Karpas-422 (cell line): ENCODE results near the gene IL11RA. TPM values are rescaled to one million over a fixed set of nuclear protein-coding genes. Genes with fewer than 3 reads are reported as not detected.

ENCODE experiments used
- DNase-seq: peaks from one replicate; pipeline ENCODE4 v3.0.0-alpha.2; 2015
- H2AFZ ChIP-seq: fragments of 200-600 bp; sonication (generic); 2 replicates; pipeline ENCODE4 v1.6.1; 2014; ENCODE audit warnings: antibody characterized with exemption, low read length, mixed read lengths
- H3K27ac ChIP-seq: fragments of 200-600 bp; sonication (generic); 2 replicates; pipeline ENCODE4 v1.5.1; 2014; ENCODE audit warnings: mild to moderate bottlenecking, low read length, moderate library complexity
- H3K27me3 ChIP-seq: fragments of 200-600 bp; sonication (generic); 2 replicates; pipeline ENCODE4 v1.6.1; 2014; ENCODE audit warnings: low read length, mixed read lengths
- H3K36me3 ChIP-seq: fragments of 200-600 bp; sonication (generic); 2 replicates; pipeline ENCODE4 v1.6.1; 2014; ENCODE audit warnings: low read length, mixed read lengths; ENCODE audit not compliant: insufficient read depth
- H3K4me1 ChIP-seq: fragments of 200-600 bp; sonication (generic); 2 replicates; pipeline ENCODE4 v1.6.1; 2014; ENCODE audit warnings: mild to moderate bottlenecking, low read length, mixed read lengths
- H3K4me2 ChIP-seq: fragments of 200-600 bp; sonication (generic); 2 replicates; pipeline ENCODE4 v1.6.1; 2014; ENCODE audit warnings: low read length, low read depth, mild to moderate bottlenecking; ENCODE audit not compliant: poor library complexity, severe bottlenecking
- H3K4me3 ChIP-seq: fragments of 200-600 bp; sonication (generic); 2 replicates; pipeline ENCODE4 v1.5.1; 2014; ENCODE audit warnings: mild to moderate bottlenecking, antibody characterized with exemption, low read length, mixed read lengths
- H3K79me2 ChIP-seq: fragments of 200-600 bp; sonication (generic); 2 replicates; pipeline ENCODE4 v1.6.1; 2014; ENCODE audit warnings: mild to moderate bottlenecking, low read length, mixed read lengths
- H3K9ac ChIP-seq: fragments of 200-600 bp; sonication (generic); 2 replicates; pipeline ENCODE4 v1.6.0; 2014; ENCODE audit warnings: low read length
- H3K9me2 ChIP-seq: fragments of 200-600 bp; sonication (generic), shearing (Covaris generic); replicated peaks from 2 replicates; pipeline ENCODE4 v1.6.0; 2014; ENCODE audit warnings: mild to moderate bottlenecking, low read length, moderate library complexity; ENCODE audit not compliant: insufficient read depth
- H3K9me3 ChIP-seq: fragments of 300-700, 200-600 bp; sonication (generic); 2 replicates; pipeline ENCODE4 v1.6.1; 2014; ENCODE audit warnings: low read length, mixed read lengths
- H4K20me1 ChIP-seq: fragments of 200-600 bp; sonication (generic); 2 replicates; pipeline ENCODE4 v1.6.1; 2014; ENCODE audit warnings: mild to moderate bottlenecking, antibody characterized with exemption, low read length, low read depth; ENCODE audit not compliant: insufficient read depth
- total RNA-seq: library from RNA; depleted of rRNA; stranded (reverse); fragments of >200 nt; shearing (Covaris generic); gene quantifications from 2 replicates; pipeline ENCODE4 v1.2.3, GENCODE V29; 2014; ENCODE audit warnings: low replicate concordance

The IL11RA gene
- total RNA-seq, 1 experiment from 2014 or later, result 15.1 TPM

DNA sequence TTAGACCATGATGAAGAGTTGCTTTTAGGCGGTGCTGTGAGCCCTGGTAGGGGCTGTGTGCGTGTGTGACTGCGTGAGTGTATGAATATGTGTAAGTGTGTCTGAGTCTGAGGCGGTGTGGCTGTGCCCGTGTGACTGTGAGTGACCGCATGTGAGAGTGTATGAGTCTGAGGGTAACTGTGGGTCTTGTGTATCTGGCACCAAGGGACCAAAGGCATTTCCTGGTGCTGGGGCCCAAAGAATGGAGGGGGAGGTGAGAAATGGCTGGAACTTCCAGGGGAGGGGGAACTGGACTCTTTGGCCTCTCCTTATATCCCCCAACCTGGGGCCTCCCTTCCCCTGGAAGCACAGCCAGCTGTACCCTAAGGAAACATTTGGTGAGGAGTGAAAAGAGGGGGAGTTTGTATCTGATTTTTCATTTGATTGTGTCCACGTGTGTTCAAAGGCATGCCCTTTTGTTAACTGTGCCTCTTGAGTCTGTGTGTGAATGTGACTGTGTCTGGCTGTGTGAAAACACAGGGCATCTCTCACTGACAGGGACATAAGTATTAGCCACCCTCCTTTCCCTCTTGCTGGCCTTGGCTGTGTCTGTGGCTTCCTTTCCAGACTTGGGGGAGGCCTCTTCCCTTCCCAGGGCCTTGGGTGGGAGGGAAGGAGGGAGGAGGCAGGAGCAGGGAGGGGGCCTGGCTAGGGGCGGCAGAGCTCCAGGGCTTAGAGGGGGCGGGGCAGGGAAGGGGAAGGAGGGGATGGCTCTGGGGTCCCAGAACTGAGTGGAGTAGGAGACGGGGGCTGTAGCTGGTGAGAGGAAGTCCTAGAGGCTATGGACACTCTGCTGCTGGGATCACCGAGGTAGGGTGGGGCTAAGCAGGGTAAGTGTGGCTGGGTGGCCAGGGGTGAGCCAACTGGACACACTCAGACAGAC lies 1.4 kb downstream of the IL11RA start:
- Histone ChIP-seq H3K4me1 (no peaks in the 10 kb centered on the region), H3K79me2 (no peaks in the 10 kb centered on the region), H3K27ac (no peak overlapping the region), H3K4me2 (no peak overlapping the region), H3K4me3 (no peak overlapping the region), H3K9me3 (no peaks in the 10 kb centered on the region), H2AFZ (no peak overlapping the region), H3K27me3 (no peaks in the 10 kb centered on the region), H3K9me2 (no peaks in the 10 kb centered on the region), H3K9ac (no peak overlapping the region), H3K36me3 (peaks cover 5% of the 10 kb centered on the region; the same call in 1 of the 2 replicates), H4K20me1 (no peaks in the 10 kb centered on the region)
- no peak for DNase-seq

DNA sequence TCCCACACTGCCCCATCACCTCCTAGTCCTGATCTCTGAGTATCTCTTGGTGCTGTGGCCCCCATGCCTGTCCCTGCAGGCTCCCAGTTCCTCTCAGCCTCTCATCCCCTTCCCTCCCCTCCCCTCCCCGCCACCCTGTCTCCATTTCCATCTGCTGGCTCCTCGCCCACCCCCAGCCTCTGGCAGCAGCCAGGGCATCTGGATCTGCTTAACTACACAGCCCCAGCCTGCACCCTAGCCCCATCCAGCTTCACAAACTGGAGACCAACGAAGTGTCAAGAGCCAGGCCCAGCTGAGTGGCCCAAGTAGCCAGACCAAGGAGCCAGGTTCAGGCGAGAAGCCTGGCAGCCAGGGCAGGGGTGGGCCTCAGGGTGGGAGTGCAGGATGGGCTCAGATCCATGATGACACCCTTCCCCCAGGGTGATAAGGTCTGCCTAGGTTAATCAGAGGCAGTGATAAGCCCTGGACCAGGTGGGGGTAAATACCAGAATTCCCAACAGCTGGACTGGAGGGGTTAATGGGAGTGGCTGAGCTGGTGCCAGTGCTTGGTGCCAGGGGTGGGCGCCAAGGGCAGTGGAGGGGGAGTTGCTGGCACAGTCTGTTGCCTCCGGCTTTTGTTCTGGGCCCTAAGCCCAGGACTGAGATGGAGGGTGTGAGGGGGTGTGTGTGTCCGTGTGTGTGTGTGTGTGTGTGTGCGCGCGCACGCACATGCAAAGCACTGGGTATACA lies 2.5 kb downstream of the IL11RA start:
- no peaks in the 10 kb centered on the region for H3K9me3 ChIP-seq
- DNase-seq, result no peak
- no peaks in the 10 kb centered on the region for H4K20me1 ChIP-seq
- H3K27me3 ChIP-seq, result no peaks in the 10 kb centered on the region
- no peak overlapping the region for H2AFZ ChIP-seq
- H3K4me2 ChIP-seq, result no peak overlapping the region
- no peaks in the 10 kb centered on the region for H3K79me2 ChIP-seq
- H3K27ac ChIP-seq, result no peak overlapping the region
- H3K4me1 ChIP-seq, result no peaks in the 10 kb centered on the region
- no peak overlapping the region for H3K9ac ChIP-seq
- H3K4me3 ChIP-seq, result no peak overlapping the region
- no peaks in the 10 kb centered on the region for H3K36me3 ChIP-seq
- no peaks in the 10 kb centered on the region for H3K9me2 ChIP-seq

GRCh38 chr9:34655394-34655793 lies 3.4 kb downstream of the IL11RA start:
- Histone ChIP-seq H3K4me3 (no peak overlapping the region), H3K79me2 (no peaks in the 10 kb centered on the region), H2AFZ (no peak overlapping the region), H3K27me3 (no peaks in the 10 kb centered on the region), H3K36me3 (no peaks in the 10 kb centered on the region), H4K20me1 (no peaks in the 10 kb centered on the region), H3K4me2 (no peak overlapping the region), H3K9me3 (no peaks in the 10 kb centered on the region), H3K27ac (no peak overlapping the region), H3K9me2 (no peaks in the 10 kb centered on the region), H3K4me1 (no peaks in the 10 kb centered on the region), H3K9ac (no peak overlapping the region)
- DNase-seq, result no peak

DNA sequence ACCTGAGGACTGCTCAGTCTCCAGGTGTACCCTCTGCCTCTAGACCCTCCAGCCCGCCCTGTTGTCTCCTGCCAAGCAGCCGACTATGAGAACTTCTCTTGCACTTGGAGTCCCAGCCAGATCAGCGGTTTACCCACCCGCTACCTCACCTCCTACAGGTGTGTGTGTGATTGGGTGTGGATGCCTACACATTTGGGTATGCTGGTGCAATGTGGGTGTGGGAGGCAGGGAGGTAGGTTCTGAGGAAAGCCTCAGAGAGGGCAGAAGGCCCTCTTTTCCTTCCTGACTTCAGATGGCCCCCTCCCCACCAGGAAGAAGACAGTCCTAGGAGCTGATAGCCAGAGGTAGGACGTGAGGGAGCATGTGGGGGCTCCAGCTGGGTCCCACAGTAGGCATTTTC lies 5.0 kb downstream of the IL11RA start:
- Histone ChIP-seq H3K9ac (no peak overlapping the region), H3K4me3 (no peak overlapping the region)

DNA sequence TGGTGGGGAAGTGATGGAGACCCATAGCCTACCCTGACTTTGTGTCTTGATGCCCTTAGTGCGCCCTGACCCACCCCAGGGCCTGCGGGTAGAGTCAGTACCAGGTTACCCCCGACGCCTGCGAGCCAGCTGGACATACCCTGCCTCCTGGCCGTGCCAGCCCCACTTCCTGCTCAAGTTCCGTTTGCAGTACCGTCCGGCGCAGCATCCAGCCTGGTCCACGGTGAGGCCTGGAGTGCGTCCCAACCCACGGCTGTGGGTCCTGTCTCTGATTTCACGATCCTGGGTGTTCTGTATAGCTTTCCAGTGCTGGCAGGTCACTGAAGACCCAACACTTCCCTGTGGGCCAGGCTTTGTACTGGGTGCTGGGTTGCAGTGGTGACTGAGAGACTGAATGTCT lies 6.5 kb downstream of the IL11RA start:
- Histone ChIP-seq H2AFZ (no peak overlapping the region), H3K9ac (no peak overlapping the region), H3K36me3 (no peaks in the 10 kb centered on the region), H3K9me2 (no peaks in the 10 kb centered on the region), H3K4me3 (no peak overlapping the region), H4K20me1 (no peaks in the 10 kb centered on the region), H3K27ac (no peak overlapping the region), H3K9me3 (no peaks in the 10 kb centered on the region), H3K27me3 (no peaks in the 10 kb centered on the region), H3K4me2 (no peak overlapping the region), H3K4me1 (no peaks in the 10 kb centered on the region), H3K79me2 (no peaks in the 10 kb centered on the region)
- DNase-seq, result no peak

More for the DNA sequence above, 5.0 kb downstream of the IL11RA start:
- Histone ChIP-seq H4K20me1 (no peaks in the 10 kb centered on the region), H3K9me3 (no peaks in the 10 kb centered on the region), H3K79me2 (no peaks in the 10 kb centered on the region), H3K4me2 (no peak overlapping the region), H2AFZ (no peak overlapping the region), H3K4me1 (no peaks in the 10 kb centered on the region), H3K27me3 (no peaks in the 10 kb centered on the region), H3K9me2 (no peaks in the 10 kb centered on the region), H3K36me3 (no peaks in the 10 kb centered on the region), H3K27ac (no peak overlapping the region)
- no peak for DNase-seq

DNA sequence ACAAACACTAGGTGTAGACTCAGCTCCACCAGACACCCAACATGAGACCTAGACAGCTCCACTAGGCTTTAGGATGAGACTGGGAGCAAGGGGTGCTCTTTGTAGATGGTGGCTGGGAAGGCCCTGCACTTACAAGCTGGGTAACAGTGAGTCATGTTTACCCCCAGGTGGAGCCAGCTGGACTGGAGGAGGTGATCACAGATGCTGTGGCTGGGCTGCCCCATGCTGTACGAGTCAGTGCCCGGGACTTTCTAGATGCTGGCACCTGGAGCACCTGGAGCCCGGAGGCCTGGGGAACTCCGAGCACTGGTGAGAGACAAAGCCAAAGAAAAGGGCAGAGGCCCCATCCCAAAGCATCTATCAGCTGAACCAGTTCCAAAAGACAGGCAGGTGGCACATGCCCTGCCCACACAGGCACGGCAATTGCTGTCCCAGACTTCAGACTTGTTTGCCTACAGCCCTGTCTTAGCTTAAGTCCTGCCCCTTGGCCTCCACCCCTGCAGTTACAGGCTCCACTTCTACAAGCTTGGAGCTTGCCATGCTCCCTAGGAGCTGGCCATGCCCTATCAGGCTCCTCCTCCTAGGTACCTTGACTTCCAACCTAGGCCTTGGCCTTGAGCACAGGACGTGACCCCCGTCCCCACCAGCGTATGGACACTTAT lies 7.7 kb downstream of the IL11RA start:
- no peaks in the 10 kb centered on the region for H4K20me1 ChIP-seq
- no peak overlapping the region for H3K27ac ChIP-seq
- H3K36me3 ChIP-seq, result no peaks in the 10 kb centered on the region
- DNase-seq, result no peak
- no peaks in the 10 kb centered on the region for H3K9me2 ChIP-seq
- no peaks in the 10 kb centered on the region for H3K79me2 ChIP-seq
- no peak overlapping the region for H2AFZ ChIP-seq
- no peak overlapping the region for H3K4me2 ChIP-seq
- H3K9ac ChIP-seq, result no peak overlapping the region
- peaks cover 4% of the 10 kb centered on the region for H3K4me1 ChIP-seq
- no peaks in the 10 kb centered on the region for H3K9me3 ChIP-seq
- H3K27me3 ChIP-seq, result no peaks in the 10 kb centered on the region
- H3K4me3 ChIP-seq, result no peak overlapping the region

GRCh38 chr9:34662526-34663302 lies 10.7 kb downstream of the IL11RA start, which contains the start of gene CCL27:
Gene CCL27 (minus strand): TSS chr9:34662657. CDS start chr9:34662633, 24 bp downstream.
- Histone ChIP-seq H2AFZ (no peak within 1 kb of the TSS), H3K4me1 (peaks cover 17% of the 10 kb centered on the region), H3K79me2 (no peaks in the 10 kb centered on the region), H3K27ac (no peak within 1 kb of the TSS), H3K9me3 (no peaks in the 10 kb centered on the region), H3K27me3 (no peaks in the 10 kb centered on the region), H4K20me1 (no peaks in the 10 kb centered on the region), H3K4me2 (no peak within 1 kb of the TSS), H3K36me3 (no peaks in the 10 kb centered on the region), H3K4me3 (no peak within 1 kb of the TSS), H3K9me2 (no peaks in the 10 kb centered on the region), H3K9ac (no peak within 1 kb of the TSS)
- no peak for DNase-seq
